Esophagus squamous epithelium (tissue), 4 donors: Measurements from ENCODE around the gene BCL2L13.

Experiments used
- POLR2A ChIP-seq, 4 donors: fragments of 450-650 bp; IDR thresholded peaks; one replicate each; pipeline ENCODE4 v1.6.1; 2017; ENCODE audit warnings: antibody characterized with exemption in 4 of 4, mild to moderate bottlenecking in 4 of 4, moderate library complexity in 3 of 4
- TF ChIP-seq, protein P1 (sequence below), 6 experiments: fragments of 450-650 bp in 4 of 6; fragments of 200-600 bp in 2 of 6; sonication (generic) in 2 of 6; IDR thresholded peaks; one replicate each; pipeline ENCODE4 v1.5.1; 2016 to 2019; ENCODE audit warnings: antibody characterized with exemption in 6 of 6, mild to moderate bottlenecking in 4 of 6, moderate library complexity in 4 of 6

DNA sequence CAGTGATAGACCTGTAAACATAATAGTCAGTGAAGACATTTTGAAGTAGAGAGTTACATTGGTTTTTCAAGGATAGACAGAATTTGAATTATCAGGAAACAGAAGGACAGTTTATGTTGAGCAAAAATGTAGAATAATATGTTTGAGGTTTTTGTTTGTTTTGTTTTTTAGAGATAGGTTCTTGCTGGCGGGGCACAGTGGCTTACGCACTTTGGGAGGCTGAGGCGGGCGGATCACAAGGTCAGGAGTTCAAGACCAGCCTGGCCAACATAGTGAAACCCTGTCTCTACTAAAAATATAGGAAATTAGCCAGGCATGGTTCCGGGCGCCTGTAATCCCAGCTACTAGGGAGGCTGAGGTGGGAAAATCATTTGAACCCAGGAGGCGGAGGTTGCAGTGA is 35.6 kb downstream of the BCL2L13 start:
- TF ChIP-seq, protein P1, sequence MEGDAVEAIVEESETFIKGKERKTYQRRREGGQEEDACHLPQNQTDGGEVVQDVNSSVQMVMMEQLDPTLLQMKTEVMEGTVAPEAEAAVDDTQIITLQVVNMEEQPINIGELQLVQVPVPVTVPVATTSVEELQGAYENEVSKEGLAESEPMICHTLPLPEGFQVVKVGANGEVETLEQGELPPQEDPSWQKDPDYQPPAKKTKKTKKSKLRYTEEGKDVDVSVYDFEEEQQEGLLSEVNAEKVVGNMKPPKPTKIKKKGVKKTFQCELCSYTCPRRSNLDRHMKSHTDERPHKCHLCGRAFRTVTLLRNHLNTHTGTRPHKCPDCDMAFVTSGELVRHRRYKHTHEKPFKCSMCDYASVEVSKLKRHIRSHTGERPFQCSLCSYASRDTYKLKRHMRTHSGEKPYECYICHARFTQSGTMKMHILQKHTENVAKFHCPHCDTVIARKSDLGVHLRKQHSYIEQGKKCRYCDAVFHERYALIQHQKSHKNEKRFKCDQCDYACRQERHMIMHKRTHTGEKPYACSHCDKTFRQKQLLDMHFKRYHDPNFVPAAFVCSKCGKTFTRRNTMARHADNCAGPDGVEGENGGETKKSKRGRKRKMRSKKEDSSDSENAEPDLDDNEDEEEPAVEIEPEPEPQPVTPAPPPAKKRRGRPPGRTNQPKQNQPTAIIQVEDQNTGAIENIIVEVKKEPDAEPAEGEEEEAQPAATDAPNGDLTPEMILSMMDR (IDR thresholded peaks at IDR 0.05) = no peak
- TF ChIP-seq POLR2A (IDR thresholded peaks at IDR 0.05) = no peak
